H7 (cell line): Measurements from ENCODE around the gene ETV6. TPM values are rescaled to one million over a fixed set of nuclear protein-coding genes. Genes with fewer than 3 reads are reported as not detected.

ENCODE experiments used
- DNase-seq: peaks from one replicate; pipeline ENCODE4 v3.0.0; 2012
- H3K27me3 ChIP-seq: 2 replicates; pipeline ENCODE4 v1.6.0; 2011; ENCODE audit warnings: mild to moderate bottlenecking, low read length; ENCODE audit not compliant: control insufficient read depth, insufficient read depth
- H3K36me3 ChIP-seq: replicated peaks from 2 replicates; pipeline ENCODE4 v1.5.1; 2011; ENCODE audit warnings: low read length; ENCODE audit not compliant: control insufficient read depth, insufficient read depth
- H3K4me3 ChIP-seq: 2 replicates; pipeline ENCODE4 v1.5.1; 2011; ENCODE audit warnings: low read depth, mild to moderate bottlenecking, control low read depth, low read length, moderate library complexity; ENCODE audit not compliant: insufficient read depth
- total RNA-seq: library from RNA; depleted of rRNA; stranded (reverse); fragments of >200 nt; shearing (Covaris generic); gene quantifications from 2 replicates; pipeline ENCODE4 v1.2.3, GENCODE V29; 2014

ETV6 gene
- total RNA-seq, 1 experiment from 2014 or later: 5.7 TPM

GRCh38 chr12:11793921-11794710 is 144.6 kb downstream of the ETV6 start:
- H3K4me3 ChIP-seq: no peak overlapping the region

GRCh38 chr12:11794751-11795150 is 145.3 kb downstream of the ETV6 start:
- DNase-seq: no peak
- H3K36me3 ChIP-seq: no peaks in the 10 kb centered on the region
- H3K4me3 ChIP-seq: no peak overlapping the region
- H3K27me3 ChIP-seq: no peaks in the 10 kb centered on the region

More at GRCh38 chr12:11793921-11794710, 144.6 kb downstream of the ETV6 start:
- no peaks in the 10 kb centered on the region for H3K27me3 ChIP-seq
- DNase-seq: no peak
- H3K36me3 ChIP-seq: no peaks in the 10 kb centered on the region

- H3K36me3 ChIP-seq: no peaks in the 10 kb centered on the region
- H3K27me3 ChIP-seq: no peaks in the 10 kb centered on the region
- no peak overlapping the region for H3K4me3 ChIP-seq
- DNase-seq: no peak
These were observed 145.9 kb downstream of the ETV6 start for GRCh38 chr12:11795192-11795912.

GRCh38 chr12:11795913-11796459 is 146.5 kb downstream of the ETV6 start:
- DNase-seq: no peak
- no peaks in the 10 kb centered on the region for H3K27me3 ChIP-seq
- no peaks in the 10 kb centered on the region for H3K36me3 ChIP-seq
- no peak overlapping the region for H3K4me3 ChIP-seq

GRCh38 chr12:11797317-11797913 is 147.9 kb downstream of the ETV6 start:
- Histone ChIP-seq H3K4me3 (no peak overlapping the region), H3K27me3 (no peaks in the 10 kb centered on the region), H3K36me3 (no peaks in the 10 kb centered on the region)
- no peak for DNase-seq

- DNase-seq: no peak
- H3K27me3 ChIP-seq: no peaks in the 10 kb centered on the region
- no peak overlapping the region for H3K4me3 ChIP-seq
- no peaks in the 10 kb centered on the region for H3K36me3 ChIP-seq
These were observed 148.7 kb downstream of the ETV6 start for GRCh38 chr12:11798006-11798708.

- no peak for DNase-seq
- no peak overlapping the region for H3K4me3 ChIP-seq
- no peaks in the 10 kb centered on the region for H3K27me3 ChIP-seq
- no peaks in the 10 kb centered on the region for H3K36me3 ChIP-seq
These were observed 149.5 kb downstream of the ETV6 start for GRCh38 chr12:11798856-11799501.

GRCh38 chr12:11799502-11799873 is 150.0 kb downstream of the ETV6 start:
- DNase-seq: no peak
- Histone ChIP-seq H3K36me3 (no peaks in the 10 kb centered on the region), H3K27me3 (no peaks in the 10 kb centered on the region), H3K4me3 (no peak overlapping the region)

GRCh38 chr12:11801643-11802042 is 152.2 kb downstream of the ETV6 start:
- H3K4me3 ChIP-seq: no peak overlapping the region
- H3K36me3 ChIP-seq: no peaks in the 10 kb centered on the region
- no peak for DNase-seq
- no peaks in the 10 kb centered on the region for H3K27me3 ChIP-seq

- H3K36me3 ChIP-seq: no peaks in the 10 kb centered on the region
- H3K27me3 ChIP-seq: no peaks in the 10 kb centered on the region
- no peak for DNase-seq
- H3K4me3 ChIP-seq: no peak overlapping the region
These were observed 154.7 kb downstream of the ETV6 start for GRCh38 chr12:11804130-11804529.

- no peak for DNase-seq
These were observed 155.6 kb downstream of the ETV6 start for GRCh38 chr12:11805043-11805442.

GRCh38 chr12:11805680-11806079 is 156.2 kb downstream of the ETV6 start:
- H3K36me3 ChIP-seq: no peaks in the 10 kb centered on the region
- no peak for DNase-seq
- H3K27me3 ChIP-seq: no peaks in the 10 kb centered on the region
- H3K4me3 ChIP-seq: no peak overlapping the region

More at GRCh38 chr12:11805043-11805442, 155.6 kb downstream of the ETV6 start:
- Histone ChIP-seq H3K36me3 (no peaks in the 10 kb centered on the region), H3K27me3 (no peaks in the 10 kb centered on the region), H3K4me3 (no peak overlapping the region)

- Histone ChIP-seq H3K27me3 (no peaks in the 10 kb centered on the region), H3K36me3 (no peaks in the 10 kb centered on the region), H3K4me3 (no peak overlapping the region)
- no peak for DNase-seq
These were observed 158.0 kb downstream of the ETV6 start for GRCh38 chr12:11807458-11807857.

GRCh38 chr12:11808931-11809330 is 159.5 kb downstream of the ETV6 start:
- Histone ChIP-seq H3K27me3 (no peaks in the 10 kb centered on the region), H3K36me3 (no peaks in the 10 kb centered on the region), H3K4me3 (no peak overlapping the region)
- no peak for DNase-seq
